Tibial nerve (tissue), 4 donors: ENCODE data around the gene CNDP1. TPM values are rescaled to one million over a fixed set of nuclear protein-coding genes. Genes with fewer than 3 reads are reported as not detected.

ENCODE experiments used
- DNase-seq, 2 donors: peaks; one replicate each; pipeline ENCODE4 v3.0.0-alpha.2; 2019; ENCODE audit warnings: low spot score in 2 of 2
- H3K27ac ChIP-seq, 4 donors: fragments of 200-600 bp; sonication (generic) in 3 of 4; one replicate each; pipeline ENCODE4 v1.5.1; 2017 to 2019; ENCODE audit warnings: mild to moderate bottlenecking in 1 of 4
- H3K27me3 ChIP-seq, 2 donors: fragments of 200-600 bp; sonication (generic) in 1 of 2; one replicate each; pipeline versions ENCODE4 v1.5.1 to v1.6.0; 2017 to 2019
- H3K36me3 ChIP-seq, 3 donors: fragments of 200-600 bp; sonication (generic); one replicate each; pipeline ENCODE4 v1.5.1; 2018 to 2019
- H3K4me1 ChIP-seq, 4 donors: fragments of 200-600 bp; sonication (generic) in 3 of 4; one replicate each; pipeline ENCODE4 v1.5.1; 2017 to 2019
- H3K4me3 ChIP-seq, 4 donors: fragments of 200-600 bp; sonication (generic) in 3 of 4; one replicate each; pipeline ENCODE4 v1.5.1; 2017 to 2019; ENCODE audit warnings: mild to moderate bottlenecking in 1 of 4, moderate library complexity in 1 of 4
- H3K9me3 ChIP-seq, 4 donors: fragments of 200-600 bp; sonication (generic) in 3 of 4; one replicate each; pipeline ENCODE4 v1.5.1; 2017 to 2019
- CTCF ChIP-seq, 5 experiments: fragments of 200-600 bp in 3 of 5; fragments of 450-650 bp in 2 of 5; sonication (generic) in 3 of 5; IDR thresholded peaks; one replicate each; pipeline ENCODE4 v1.5.1; 2016 to 2019; ENCODE audit warnings: antibody characterized with exemption in 5 of 5, mild to moderate bottlenecking in 3 of 5, moderate library complexity in 2 of 5
- EP300 ChIP-seq, 2 donors: sonication (generic); formaldehyde crosslinking; IDR thresholded peaks; one replicate each; pipeline ENCODE4 v1.6.1; 2017; ENCODE audit warnings: antibody characterized with exemption in 2 of 2, mild to moderate bottlenecking in 1 of 2
- POLR2A ChIP-seq, 2 donors: fragments of 450-650 bp; IDR thresholded peaks; one replicate each; pipeline ENCODE4 v1.6.1; 2017; ENCODE audit warnings: antibody characterized with exemption in 2 of 2, mild to moderate bottlenecking in 2 of 2, moderate library complexity in 2 of 2
- WGBS, 2 donors: methylation state at CpG; one replicate each; pipeline ENCODE4 v1.1.5; 2018; 5-methylcytosine and 5-hydroxymethylcytosine counted together
- total RNA-seq, 4 donors: library from RNA; depleted of rRNA; stranded (reverse); fragments of >200 nt; gene quantifications; one replicate each; pipeline ENCODE4 v1.1.0, GENCODE V29; 2016

Gene CNDP1
- total RNA-seq, 4 donors from 2014 or later, result 0.22 to 1.0 TPM; not detected in 2

GRCh38 chr18:74633652-74634352, 99.5 kb downstream of the CNDP1 start:
- peaks cover 0 to 28% (median 0%) of the 10 kb centered on the region in 3 donors for H3K36me3 ChIP-seq
- no peak overlapping the region for H3K27ac ChIP-seq
- H3K4me3 ChIP-seq, result no peak overlapping the region
- 91 to 94% methylated on average over 13 of the region's 13 CpGs for WGBS, 2 donors
- no peak for DNase-seq
- H3K9me3 ChIP-seq, result no peaks in the 10 kb centered on the region
- H3K4me1 ChIP-seq, result peaks cover 0 to 14% (median 0%) of the 10 kb centered on the region in 4 donors
- TF ChIP-seq CTCF (IDR thresholded peaks at IDR 0.05), result no peak
- no peak for TF ChIP-seq POLR2A (IDR thresholded peaks at IDR 0.05)
- TF ChIP-seq EP300 (IDR thresholded peaks at IDR 0.05), result no peak
- no peaks in the 10 kb centered on the region for H3K27me3 ChIP-seq

- Histone ChIP-seq H3K4me1 (peaks cover 0 to 14% (median 0%) of the 10 kb centered on the region in 4 donors), H3K27ac (no peak overlapping the region), H3K27me3 (no peaks in the 10 kb centered on the region), H3K4me3 (no peak overlapping the region), H3K9me3 (no peaks in the 10 kb centered on the region), H3K36me3 (peaks cover 0 to 28% (median 0%) of the 10 kb centered on the region in 3 donors)
- DNase-seq, result no peak
- WGBS, 2 donors, result 88 to 90% methylated on average over 15 of the region's 15 CpGs
- TF ChIP-seq CTCF (IDR thresholded peaks at IDR 0.05), result no peak
- TF ChIP-seq EP300 (IDR thresholded peaks at IDR 0.05), result no peak
- no peak for TF ChIP-seq POLR2A (IDR thresholded peaks at IDR 0.05)
Measured at GRCh38 chr18:74635224-74635975, 101.1 kb downstream of the CNDP1 start.

Other genes starting within 250 kb of the CNDP1 start
- 100 to 1,000 TPM; 232 to 490 (median 267) TPM for gene CYB5A, start 242.5 kb upstream of the CNDP1 start, total RNA-seq
- gene C18orf63, start 218.7 kb upstream of the CNDP1 start, total RNA-seq, result not detected
- gene DIPK1C, start 77.2 kb upstream of the CNDP1 start, total RNA-seq, result 1 to 10 TPM in 1 of 4 donors, under 1 TPM in 2, not detected in 1; 0.20 to 1.5 (median 0.44) TPM
- gene CNDP2, start 38.1 kb upstream of the CNDP1 start, total RNA-seq, result 10 to 100 TPM; 71.8 to 87.8 (median 81.5) TPM
- 10 to 100 TPM; 18.6 to 22.8 (median 19.6) TPM for gene ZNF407, start 63.4 kb downstream of the CNDP1 start, total RNA-seq